HG03520 (cell line): ENCODE results near the gene GPRC5A.

ENCODE experiments used
- ATAC-seq: cut with Tn5 transposase; IDR thresholded peaks from one replicate; pipeline ENCODE4 v1.9.1; 2021; ENCODE audit warnings: mild to moderate bottlenecking, moderate library complexity; ENCODE audit not compliant: unreplicated experiment

The GPRC5A gene

DNA sequence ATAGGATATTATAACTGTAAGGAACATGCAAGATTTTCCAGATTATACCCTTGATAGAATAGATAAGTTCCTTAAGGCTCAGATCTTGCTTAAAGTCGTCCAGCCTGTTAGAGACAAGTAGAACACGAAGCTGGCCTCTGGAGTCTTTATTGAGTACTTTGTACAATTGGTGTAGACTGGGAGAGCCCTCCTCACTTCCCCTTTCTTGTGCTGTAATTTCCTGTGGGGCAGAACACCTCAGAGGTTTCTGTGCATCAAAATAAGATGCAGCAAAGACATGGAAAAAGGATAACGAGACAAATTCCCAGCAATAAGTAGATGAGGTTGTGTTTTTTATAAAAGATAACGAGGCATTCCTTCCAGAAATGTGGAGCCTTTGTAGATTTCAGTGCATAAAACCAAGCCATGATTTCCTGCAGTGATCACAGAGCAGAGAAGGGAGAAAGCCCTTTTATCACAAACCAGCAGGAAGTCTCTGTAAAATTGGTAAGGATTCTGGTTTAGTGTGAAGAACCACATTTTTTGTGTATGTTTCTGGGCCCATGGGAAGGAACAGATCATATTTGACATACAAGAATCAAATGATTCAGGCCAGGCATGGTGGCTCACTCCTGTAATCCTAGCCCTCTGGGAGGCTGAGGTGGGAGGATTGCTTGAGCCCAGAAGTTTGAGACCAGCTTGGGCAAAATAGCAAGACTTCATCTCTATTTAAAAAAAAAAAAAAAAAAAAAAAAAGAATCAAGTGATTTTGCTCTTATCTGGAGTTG is 18.0 kb downstream of the GPRC5A start:
- ATAC-seq, result no peak

DNA sequence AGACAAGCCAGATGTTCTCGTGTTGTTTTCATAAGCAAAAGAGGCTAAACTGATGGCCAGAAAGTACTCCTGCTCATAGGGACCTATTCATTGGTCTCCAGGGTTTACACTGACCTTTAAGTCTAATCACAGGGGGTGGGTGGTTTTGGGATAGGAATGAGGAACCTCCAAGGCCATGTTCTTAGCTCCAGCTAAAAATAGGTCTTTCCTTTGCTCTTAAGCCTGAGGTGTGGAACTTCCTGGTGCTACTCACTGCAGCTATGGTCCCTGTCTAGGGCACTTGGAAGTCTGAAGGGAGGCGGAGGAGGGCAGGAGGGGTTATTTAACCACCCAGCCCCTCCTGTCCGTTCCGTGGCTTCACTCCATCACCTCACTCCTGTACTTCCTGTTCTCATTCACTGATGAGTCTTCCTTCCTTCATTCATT is 18.6 kb downstream of the GPRC5A start:
- ATAC-seq, result no peak

DNA sequence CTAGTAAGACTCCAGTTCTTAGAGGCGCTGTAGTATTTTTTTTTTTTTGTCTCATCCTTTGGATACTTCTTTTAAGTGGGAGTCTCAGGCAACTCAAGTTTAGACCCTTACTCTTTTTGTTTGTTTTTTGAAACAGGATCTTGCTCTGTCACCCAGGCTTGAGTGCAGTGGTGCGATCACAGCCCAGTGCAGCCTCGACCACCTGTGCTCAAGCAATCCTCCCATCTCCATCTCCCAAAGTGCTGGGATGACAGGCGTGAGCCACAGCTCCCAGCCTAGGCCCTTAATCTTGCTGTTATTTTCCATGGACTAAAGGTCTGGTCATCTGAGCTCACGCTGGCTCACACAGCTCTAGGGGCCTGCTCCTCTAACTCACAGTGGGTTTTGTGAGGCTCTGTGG is 21.3 kb downstream of the GPRC5A start:
- no peak for ATAC-seq

DNA sequence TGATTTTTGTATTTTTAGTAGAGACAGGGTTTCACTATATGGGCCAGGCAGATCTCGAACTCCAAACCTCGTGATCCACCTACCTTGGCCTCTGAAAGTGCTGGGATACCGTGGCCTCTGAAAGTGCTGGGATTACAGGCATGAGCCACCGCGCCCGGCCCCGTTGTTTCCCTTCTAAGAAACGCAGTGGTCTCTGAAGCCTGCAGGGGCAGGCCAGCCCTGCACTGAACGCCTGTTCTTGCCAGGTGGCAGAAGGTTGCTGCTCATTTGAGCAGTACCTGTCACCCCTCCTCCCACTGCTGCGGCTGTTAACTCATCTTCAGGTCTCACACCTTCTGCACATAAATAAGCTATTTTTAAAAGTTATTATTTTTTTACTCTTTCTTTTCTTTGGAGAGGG is 24.3 kb downstream of the GPRC5A start:
- no peak for ATAC-seq

DNA sequence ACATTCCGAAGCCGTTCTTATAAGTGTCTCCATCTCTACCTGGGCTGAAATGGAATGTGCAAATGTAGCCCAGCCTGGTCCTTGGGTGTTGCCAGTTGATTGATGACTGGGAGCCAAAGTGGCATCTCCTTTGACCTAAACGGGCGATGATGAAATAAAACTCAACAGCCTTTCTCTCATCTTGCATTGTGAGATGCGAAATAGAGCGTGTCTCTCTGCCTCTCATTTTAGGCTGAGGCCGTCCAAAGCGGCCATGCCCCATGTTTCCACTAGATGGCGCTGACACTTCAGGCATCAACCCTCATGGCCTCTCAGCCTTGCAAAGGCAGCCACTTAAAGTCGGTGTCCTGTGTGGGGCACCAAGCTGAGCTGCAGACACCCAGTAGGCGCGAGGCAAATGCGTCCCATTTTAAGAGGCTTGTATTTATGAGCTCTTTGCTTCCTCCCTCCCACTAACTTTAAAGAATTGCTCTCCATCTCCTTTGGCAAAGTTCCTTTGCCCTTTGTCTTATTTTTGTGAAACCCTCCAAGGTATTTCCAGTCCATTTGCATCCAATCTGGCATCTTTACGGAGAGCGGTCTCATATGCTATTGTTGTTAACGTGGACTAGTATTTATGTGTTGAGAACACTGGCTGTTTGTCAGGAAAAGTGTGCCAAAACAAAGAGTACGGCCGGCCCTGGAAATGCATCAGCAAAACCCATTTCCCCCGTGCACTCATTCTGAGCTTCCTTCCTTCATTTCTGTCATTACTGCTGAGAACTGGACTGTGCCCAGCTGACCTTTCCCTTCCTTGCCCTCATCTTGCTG is 25.0 kb downstream of the GPRC5A start:
- peak; percentile 90 for ATAC-seq

DNA sequence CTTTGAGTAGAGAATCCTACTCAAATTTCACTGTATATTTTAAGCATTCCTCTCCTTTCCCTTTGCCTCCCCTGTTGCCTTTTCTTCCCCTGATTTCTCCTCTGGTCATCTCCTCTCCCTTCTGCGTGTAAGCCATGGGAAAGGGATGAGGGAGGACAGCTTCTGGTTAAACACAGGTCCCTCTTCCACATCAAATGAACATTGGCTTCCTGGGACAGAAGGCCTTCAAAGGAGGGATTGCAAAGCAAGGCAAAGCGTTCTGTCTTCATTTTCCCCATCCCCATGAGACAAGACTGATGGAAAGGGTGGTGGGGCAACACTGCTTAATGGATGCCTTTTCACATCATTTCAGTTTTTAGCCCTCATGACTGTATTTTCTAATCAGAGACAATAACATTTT is 26.2 kb downstream of the GPRC5A start:
- no peak for ATAC-seq

DNA sequence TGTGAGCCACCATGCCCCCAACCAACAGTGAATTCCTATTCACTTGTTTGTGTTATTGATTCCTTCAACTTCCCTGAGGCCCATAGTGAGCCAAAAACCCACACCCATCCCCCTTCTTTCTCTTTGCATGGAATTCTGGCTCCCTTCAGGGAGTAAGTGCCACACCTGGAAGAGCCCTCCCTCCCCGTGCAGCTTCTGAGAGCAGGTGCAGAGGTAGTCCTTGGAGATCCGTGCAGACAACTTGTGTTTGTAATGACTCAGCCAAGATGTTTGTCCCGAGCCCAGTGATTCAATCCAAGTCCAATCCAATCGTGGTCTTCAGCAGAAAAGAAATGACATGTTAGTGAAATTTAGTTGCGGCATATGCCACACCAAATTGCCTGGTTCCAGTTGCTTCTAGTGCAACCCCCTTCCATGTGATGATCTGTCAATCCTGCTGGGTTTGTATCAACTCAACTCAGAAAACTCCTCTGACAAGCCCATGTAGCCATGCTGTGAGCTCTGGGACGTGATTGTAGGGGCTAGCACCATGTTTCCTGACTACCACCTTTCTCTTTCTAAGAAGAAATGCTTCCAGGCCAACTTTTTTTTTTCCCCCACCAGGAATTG is 27.5 kb downstream of the GPRC5A start:
- ATAC-seq, result no peak

DNA sequence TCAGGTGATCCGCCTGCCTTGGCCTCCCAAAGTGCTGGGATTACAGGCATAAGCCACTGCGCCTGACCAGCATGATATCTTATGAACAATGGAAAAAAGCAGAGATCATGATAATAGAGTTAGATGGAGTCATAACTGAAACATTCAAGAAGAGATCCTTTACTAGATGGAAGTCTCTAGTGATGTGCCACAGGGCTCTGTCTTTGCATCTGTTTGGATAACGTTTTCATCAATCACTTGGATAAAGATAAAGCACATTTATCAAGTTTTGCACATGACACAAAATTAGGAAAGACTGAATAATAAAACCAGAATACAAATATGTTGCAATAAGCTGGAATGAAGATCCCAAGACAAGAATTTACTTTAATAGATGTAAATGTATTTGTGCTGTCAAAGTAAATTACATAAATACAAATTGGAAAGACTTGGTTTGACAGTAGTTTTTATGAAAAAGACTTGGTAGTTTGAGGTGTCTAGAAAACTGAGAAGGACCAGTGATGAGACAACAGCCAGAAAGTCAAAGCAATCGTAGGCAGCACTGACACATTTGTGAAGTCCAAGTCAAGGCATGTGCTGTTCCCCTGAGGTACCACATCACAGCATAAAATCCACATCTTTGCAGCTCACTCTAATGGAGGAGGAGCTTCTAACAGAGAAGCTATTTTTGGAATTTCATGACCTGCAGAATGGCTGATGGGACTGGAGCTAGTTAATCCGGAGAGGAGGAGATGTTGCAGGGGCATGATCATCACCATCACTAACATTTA is 28.5 kb downstream of the GPRC5A start:
- ATAC-seq, result no peak

DNA sequence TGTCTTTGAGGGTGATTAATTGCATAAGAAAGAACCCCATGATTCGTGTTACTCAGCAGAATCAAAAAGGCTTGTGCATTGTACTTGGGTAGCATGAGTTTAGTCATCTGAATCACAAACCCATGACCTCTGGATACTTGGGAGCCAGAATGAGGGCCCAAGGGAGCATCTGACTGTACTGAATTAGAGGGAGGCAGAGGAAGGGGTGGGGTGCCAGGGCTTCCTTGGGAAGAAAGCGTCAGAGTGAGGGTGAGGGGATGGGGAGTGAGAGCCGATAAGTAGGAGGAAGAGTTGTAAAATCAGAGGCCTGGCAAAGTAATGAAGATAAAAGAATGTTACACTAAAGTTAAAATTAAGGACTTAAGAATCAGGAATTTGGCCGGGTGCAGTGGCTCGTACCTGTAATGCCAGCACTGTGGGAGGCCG is 30.8 kb downstream of the GPRC5A start:
- no peak for ATAC-seq

DNA sequence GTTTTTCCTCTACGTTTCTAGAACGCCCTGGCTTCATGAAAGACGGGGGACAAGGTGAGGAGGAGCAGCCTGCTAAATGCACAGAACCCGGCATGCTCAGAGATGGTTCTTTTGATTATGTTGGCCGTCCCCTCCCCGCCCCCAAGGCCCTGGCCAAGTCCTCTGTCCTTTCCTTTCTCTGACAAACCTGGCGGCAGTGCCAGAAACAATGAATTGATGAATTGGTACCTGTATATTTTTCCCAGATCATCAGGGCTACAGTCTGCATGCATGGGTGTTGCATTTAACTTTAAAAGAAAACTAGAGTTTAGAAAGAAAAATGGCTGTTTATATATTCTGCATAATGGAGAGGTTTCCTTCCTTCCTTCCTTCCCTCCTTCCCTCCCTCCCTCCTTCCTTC is 31.6 kb downstream of the GPRC5A start:
- no peak for ATAC-seq

DNA sequence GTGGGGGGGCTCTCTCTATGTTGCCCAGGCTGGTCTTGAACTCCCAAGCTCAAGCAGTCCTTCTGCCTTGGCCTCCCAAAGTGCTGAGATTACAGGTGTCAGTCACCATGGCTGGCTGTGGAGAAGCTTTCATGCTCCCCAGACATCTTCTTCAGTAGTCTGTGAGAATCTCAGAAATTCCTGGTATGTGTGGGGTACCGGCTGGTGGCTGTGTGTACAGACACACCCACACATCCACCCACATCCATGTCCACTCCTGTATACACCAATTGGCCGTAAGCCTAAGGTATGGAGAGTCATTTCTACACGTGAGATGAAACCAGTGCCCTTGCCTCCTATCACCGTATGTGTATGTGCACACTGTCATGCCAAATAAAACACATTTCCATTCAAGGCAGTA is 32.8 kb downstream of the GPRC5A start:
- no peak for ATAC-seq

DNA sequence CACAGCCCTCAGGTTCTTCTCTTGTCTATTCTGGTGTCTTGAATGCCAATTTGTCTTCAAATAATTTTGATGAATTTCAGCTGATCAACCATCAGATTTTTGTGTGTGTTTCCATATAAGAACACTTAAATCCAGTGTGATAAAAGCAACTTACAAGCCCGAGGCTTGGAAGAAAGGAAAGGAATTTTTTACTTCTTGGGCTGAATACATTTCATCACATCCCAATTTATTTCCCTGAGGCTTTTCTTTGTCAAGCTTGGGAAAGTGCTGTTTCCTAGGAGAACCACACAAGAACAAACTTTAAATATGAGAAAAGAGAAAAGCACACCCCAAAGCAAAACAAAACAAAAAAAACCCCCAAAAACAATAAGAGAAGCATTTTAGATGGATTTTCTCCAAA is 34.0 kb downstream of the GPRC5A start:
- ATAC-seq, result no peak

DNA sequence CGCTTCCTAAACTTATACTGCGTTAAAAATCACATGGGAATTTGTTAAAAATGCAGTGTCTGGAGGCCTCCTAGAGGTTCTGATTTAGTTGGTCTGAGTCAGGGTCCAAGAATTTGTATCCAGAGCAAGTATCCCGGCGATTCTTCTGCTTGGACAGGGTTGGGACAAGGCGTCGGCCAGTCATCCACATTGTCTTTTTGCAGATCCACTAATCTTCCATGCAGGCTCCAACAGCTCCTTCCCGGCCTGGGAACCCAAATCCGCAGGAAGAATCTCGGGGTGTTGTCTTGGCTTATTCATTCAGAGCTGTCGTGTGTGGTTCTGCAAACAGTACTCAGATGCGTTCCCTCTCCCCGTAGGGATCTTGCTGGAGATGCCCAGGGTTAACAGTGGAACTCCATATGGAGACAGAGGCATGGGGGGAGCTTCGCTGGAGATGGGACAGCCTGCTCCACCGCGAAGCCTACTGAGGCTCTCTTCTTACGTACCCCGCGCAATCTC is 35.3 kb downstream of the GPRC5A start:
- ATAC-seq, result no peak

DNA sequence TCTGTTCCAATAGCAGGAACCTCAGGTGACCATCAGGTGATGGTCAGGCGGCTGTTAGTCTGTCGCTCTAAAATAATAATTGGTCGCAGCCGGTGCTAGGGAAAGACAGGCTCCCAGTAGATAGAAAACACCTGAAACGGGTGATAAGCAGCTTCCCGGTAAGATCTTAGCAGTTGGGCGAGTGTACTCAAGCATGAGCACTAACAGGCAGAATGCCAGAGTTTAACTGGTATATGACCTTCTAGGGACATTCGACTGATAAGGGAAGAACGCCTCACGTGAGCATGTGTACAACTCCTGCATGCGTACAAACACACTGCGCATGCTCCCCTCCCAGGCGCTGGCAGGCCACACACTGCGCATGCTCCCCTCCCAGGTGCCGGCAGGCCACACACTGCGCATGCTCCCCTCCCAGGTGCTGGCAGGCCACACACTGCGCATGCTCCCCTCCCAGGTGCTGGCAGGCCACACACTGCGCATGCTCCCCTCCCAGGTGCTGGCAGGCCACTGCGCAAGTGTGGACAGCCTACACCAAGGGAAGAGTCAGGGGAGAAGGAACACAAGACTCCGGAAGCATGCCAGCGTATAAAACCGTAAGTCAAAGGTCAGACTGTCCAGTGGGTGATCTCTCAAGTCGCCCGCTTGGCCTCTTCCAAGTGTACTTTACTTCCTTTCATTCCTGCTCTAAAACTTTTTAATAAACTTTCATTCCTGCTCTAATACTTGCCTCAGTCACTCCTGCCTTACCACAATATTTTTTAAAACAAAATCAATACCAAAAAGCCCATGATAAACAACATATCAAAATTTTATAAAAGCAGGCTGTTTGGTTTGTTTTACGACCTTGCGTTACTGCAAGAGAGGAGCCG is 36.1 kb downstream of the GPRC5A start:
- ATAC-seq, result no peak

DNA sequence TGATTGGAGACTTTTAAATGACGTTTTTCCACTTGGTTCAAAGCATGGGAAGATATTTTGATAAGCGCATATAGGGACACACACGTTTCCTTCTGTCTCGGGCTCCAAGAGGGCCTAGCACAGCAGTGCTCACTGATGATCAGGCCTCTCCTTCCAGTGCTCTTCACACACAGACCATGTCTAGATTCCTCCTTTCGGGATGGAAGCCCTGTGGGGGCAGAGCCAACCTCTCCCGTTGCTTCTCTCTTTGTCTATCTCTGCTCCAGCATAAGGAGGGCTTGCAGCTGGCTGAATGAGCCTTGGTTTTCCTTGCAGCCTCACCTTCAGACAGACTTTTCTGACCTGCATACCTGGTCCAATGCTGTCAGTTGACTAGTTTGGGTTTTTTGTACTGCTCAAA is 38.3 kb downstream of the GPRC5A start:
- no peak for ATAC-seq

DNA sequence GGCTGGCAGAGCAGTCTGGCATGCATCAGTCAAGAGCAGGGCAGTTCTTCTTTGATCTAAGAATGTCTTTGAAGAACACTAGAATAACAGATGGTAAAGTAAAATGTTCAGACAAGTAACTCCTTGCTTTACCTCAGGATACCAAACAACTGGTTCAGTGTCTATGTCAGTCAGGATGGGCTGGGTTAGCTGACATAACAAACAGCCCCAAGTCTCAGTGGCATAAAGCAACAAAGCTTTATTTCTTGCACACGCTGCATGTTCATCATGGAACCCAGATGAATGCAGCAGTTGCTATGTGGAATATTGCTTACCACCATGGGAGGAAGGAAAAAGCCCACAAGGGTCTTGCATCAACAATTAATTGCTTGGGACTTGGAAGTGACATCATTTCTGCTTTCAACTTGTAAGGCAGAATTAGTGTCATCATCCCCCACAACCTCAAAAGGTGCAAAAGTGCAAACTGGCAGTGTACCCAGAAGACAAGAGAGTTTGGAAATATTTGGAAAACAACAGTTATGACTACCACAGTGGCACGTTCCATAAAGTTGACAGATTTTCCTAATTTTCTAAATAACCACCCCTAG is 39.4 kb downstream of the GPRC5A start:
- ATAC-seq, result no peak

DNA sequence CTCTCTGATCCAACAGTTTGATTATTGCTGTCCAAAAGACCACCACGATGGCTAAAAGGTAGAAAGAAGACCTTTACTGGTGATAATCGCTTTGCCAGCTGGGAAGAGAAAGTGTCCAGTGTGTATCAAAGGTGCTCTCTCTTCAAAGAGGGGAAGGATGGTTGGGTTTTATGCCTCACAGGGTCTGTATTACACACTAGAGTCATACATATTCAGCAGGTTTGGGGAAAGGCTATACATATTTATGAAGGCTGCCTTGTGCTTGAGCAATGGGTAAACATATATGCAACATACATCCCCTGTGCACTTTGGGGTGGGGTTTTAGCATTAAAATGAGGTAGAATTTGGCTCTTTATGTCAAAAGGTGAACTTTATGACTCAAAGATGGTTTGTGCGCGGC is 42.4 kb downstream of the GPRC5A start:
- ATAC-seq, result no peak

DNA sequence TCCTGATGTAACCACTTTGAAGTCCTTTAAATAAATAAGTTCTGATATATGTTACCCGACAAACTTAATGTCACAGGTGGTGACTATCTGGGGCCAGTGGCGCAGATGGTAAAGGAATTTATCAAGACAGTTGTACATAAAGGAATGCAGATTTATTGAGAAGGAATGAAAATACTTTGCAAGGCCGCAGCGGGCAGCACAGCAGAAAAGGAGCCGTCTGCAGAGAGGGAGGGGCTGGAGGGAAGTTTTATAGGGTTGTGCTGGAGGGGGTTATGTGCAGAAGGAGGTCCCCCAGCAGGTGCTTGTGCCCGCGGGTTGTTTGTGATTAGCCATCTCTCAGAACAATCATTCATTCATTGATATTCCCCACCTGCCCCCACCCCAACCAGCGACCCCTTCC is 43.2 kb downstream of the GPRC5A start:
- no peak for ATAC-seq

DNA sequence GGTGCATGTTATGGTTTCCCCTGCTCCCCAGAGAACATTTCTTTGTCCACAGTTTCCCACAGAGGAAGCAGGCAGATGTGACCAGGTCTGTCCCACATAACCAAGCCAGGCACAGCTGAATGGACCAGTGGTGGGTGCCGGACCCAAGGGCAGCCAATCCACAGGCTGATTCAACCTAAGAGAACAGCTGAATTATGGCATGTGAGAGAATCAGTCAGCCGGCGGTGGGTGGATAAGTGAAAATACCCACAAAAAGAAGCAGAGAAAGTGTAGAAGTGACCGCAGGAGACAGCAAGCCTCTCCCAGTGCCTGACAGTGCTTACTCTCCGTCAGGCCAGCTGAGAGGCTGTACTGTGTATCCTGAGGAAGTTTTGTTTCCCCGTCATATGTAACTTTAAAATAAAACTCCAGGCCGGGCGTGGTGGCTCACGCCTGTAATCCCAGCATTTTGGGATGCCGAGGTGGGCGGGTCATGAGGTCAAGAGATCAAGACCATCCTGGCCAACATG is 45.7 kb downstream of the GPRC5A start:
- no peak for ATAC-seq
